Measurements from ENCODE around the gene NR1H2.

NR1H2 gene

GRCh38 chr19:50383001-50383851 is 7.0 kb downstream of the NR1H2 start:
- Histone ChIP-seq H3K23ac (ENCODE audit: low read length) (no peak overlapping the region), H2BK120ac (ENCODE audit: low read depth, low read length) (no peak overlapping the region), H4K5ac (ENCODE audit: low read length) (no peak overlapping the region), H4K8ac (ENCODE audit: low read depth, low read length) (no peak overlapping the region), H3K79me2 (ENCODE audit: control insufficient read depth, insufficient read depth, low read length) (peaks cover 25% of the 10 kb centered on the region), H2BK15ac (replicated peaks; ENCODE audit: low read depth) (no peak overlapping the region), H3K4me2 (ENCODE audit: low read length) (peak overlapping the region; percentile 79), H3K79me1 (ENCODE audit: low read length) (peaks cover 13% of the 10 kb centered on the region), H3K27me3 (ENCODE audit: insufficient read depth, low read length, poor library complexity) (no peaks in the 10 kb centered on the region), H2AK5ac (ENCODE audit: low read length) (no peak overlapping the region), H3K4me3 (ENCODE audit: low read length) (peak overlapping the region; percentile 40), H3K4ac (ENCODE audit: low read depth, low read length) (no peak overlapping the region), H3K4me1 (ENCODE audit: control insufficient read depth, low read depth, low read length) (peaks cover 2% of the 10 kb centered on the region), H3K36me3 (ENCODE audit: control insufficient read depth, insufficient read depth, low read length) (peaks cover 2% of the 10 kb centered on the region), H3K56ac (ENCODE audit: low read length) (peak overlapping the region; percentile 92), H3K9ac (ENCODE audit: low read length) (peak overlapping the region; percentile 89), H3K27ac (ENCODE audit: low read depth, low read length) (no peak overlapping the region), H3K18ac (ENCODE audit: low read length) (no peak overlapping the region), H2BK5ac (ENCODE audit: low read length) (no peak overlapping the region)
- no CpG with 5 or more reads among the region's 21 CpGs for WGBS (ENCODE audit: extremely low coverage, insufficient coverage, low lambda C conversion rate)
- DNase-seq = peak; percentile 59

- Histone ChIP-seq H3K23ac (ENCODE audit: low read length) (no peak within 1 kb of the TSS), H3K4me2 (ENCODE audit: low read length) (peak within 1 kb of the TSS; percentile 98), H3K27ac (ENCODE audit: low read depth, low read length) (peak within 1 kb of the TSS; percentile 66), H3K18ac (ENCODE audit: low read length) (peak within 1 kb of the TSS; percentile 55), H3K4me1 (ENCODE audit: control insufficient read depth, low read depth, low read length) (peaks cover 2% of the 10 kb centered on the region), H3K9ac (ENCODE audit: low read length) (peak within 1 kb of the TSS; percentile 89), H2BK120ac (ENCODE audit: low read depth, low read length) (no peak within 1 kb of the TSS), H2AK5ac (ENCODE audit: low read length) (no peak within 1 kb of the TSS), H2BK5ac (ENCODE audit: low read length) (no peak within 1 kb of the TSS), H4K8ac (ENCODE audit: low read depth, low read length) (no peak within 1 kb of the TSS), H3K36me3 (ENCODE audit: control insufficient read depth, insufficient read depth, low read length) (peaks cover 2% of the 10 kb centered on the region), H3K27me3 (ENCODE audit: insufficient read depth, low read length, poor library complexity) (no peaks in the 10 kb centered on the region), H4K5ac (ENCODE audit: low read length) (no peak within 1 kb of the TSS), H3K56ac (ENCODE audit: low read length) (peak within 1 kb of the TSS; percentile 98), H2BK15ac (replicated peaks; ENCODE audit: low read depth) (no peak within 1 kb of the TSS), H3K79me1 (ENCODE audit: low read length) (peaks cover 13% of the 10 kb centered on the region), H3K79me2 (ENCODE audit: control insufficient read depth, insufficient read depth, low read length) (peaks cover 27% of the 10 kb centered on the region), H3K4me3 (ENCODE audit: low read length) (peak within 1 kb of the TSS; percentile 64), H3K4ac (ENCODE audit: low read depth, low read length) (peak within 1 kb of the TSS; percentile 62)
- peak; percentile 98 for DNase-seq
- WGBS (ENCODE audit: extremely low coverage, insufficient coverage, low lambda C conversion rate) = no CpG with 5 or more reads among the region's 78 CpGs
These were observed 7.8 kb downstream of the NR1H2 start, which contains the start of gene POLD1 for GRCh38 chr19:50383852-50384684. Gene POLD1 (plus strand): TSS chr19:50384347. CDS start chr19:50398852, 14,505 bp downstream.

- Histone ChIP-seq H3K4me3 (ENCODE audit: low read length) (peak overlapping the region; percentile 64), H3K27ac (ENCODE audit: low read depth, low read length) (peak overlapping the region; percentile 66), H4K5ac (ENCODE audit: low read length) (no peak overlapping the region), H2AK5ac (ENCODE audit: low read length) (no peak overlapping the region), H3K79me2 (ENCODE audit: control insufficient read depth, insufficient read depth, low read length) (peaks cover 30% of the 10 kb centered on the region), H3K79me1 (ENCODE audit: low read length) (peaks cover 15% of the 10 kb centered on the region), H2BK120ac (ENCODE audit: low read depth, low read length) (no peak overlapping the region), H3K36me3 (ENCODE audit: control insufficient read depth, insufficient read depth, low read length) (peaks cover 2% of the 10 kb centered on the region), H3K27me3 (ENCODE audit: insufficient read depth, low read length, poor library complexity) (no peaks in the 10 kb centered on the region), H2BK15ac (replicated peaks; ENCODE audit: low read depth) (no peak overlapping the region), H3K4me2 (ENCODE audit: low read length) (peak overlapping the region; percentile 98), H3K18ac (ENCODE audit: low read length) (no peak overlapping the region), H3K9ac (ENCODE audit: low read length) (peak overlapping the region; percentile 87), H3K23ac (ENCODE audit: low read length) (no peak overlapping the region), H3K4ac (ENCODE audit: low read depth, low read length) (peak overlapping the region; percentile 62), H4K8ac (ENCODE audit: low read depth, low read length) (no peak overlapping the region), H3K56ac (ENCODE audit: low read length) (peak overlapping the region; percentile 98), H3K4me1 (ENCODE audit: control insufficient read depth, low read depth, low read length) (peaks cover 2% of the 10 kb centered on the region), H2BK5ac (ENCODE audit: low read length) (no peak overlapping the region)
- DNase-seq = peak; percentile 37
- WGBS (ENCODE audit: extremely low coverage, insufficient coverage, low lambda C conversion rate) = no CpG with 5 or more reads among the region's 26 CpGs
These were observed 8.7 kb downstream of the NR1H2 start for GRCh38 chr19:50384685-50385535.

GRCh38 chr19:50387176-50387867 is 11.1 kb downstream of the NR1H2 start:
- Histone ChIP-seq H2BK15ac (replicated peaks; ENCODE audit: low read depth) (no peak overlapping the region), H2BK120ac (ENCODE audit: low read depth, low read length) (no peak overlapping the region), H3K4me1 (ENCODE audit: control insufficient read depth, low read depth, low read length) (peaks cover 2% of the 10 kb centered on the region), H2BK5ac (ENCODE audit: low read length) (no peak overlapping the region), H2AK5ac (ENCODE audit: low read length) (no peak overlapping the region), H3K4me2 (ENCODE audit: low read length) (no peak overlapping the region), H3K18ac (ENCODE audit: low read length) (no peak overlapping the region), H4K8ac (ENCODE audit: low read depth, low read length) (no peak overlapping the region), H4K5ac (ENCODE audit: low read length) (no peak overlapping the region), H3K36me3 (ENCODE audit: control insufficient read depth, insufficient read depth, low read length) (peaks cover 2% of the 10 kb centered on the region), H3K4ac (ENCODE audit: low read depth, low read length) (no peak overlapping the region), H3K79me1 (ENCODE audit: low read length) (peaks cover 15% of the 10 kb centered on the region), H3K56ac (ENCODE audit: low read length) (no peak overlapping the region), H3K4me3 (ENCODE audit: low read length) (no peak overlapping the region), H3K27ac (ENCODE audit: low read depth, low read length) (no peak overlapping the region), H3K23ac (ENCODE audit: low read length) (no peak overlapping the region), H3K9ac (ENCODE audit: low read length) (no peak overlapping the region), H3K27me3 (ENCODE audit: insufficient read depth, low read length, poor library complexity) (no peaks in the 10 kb centered on the region), H3K79me2 (ENCODE audit: control insufficient read depth, insufficient read depth, low read length) (peaks cover 32% of the 10 kb centered on the region)
- WGBS (ENCODE audit: extremely low coverage, insufficient coverage, low lambda C conversion rate) = no CpG with 5 or more reads among the region's 21 CpGs
- no peak for DNase-seq

GRCh38 chr19:50387868-50388245 is 11.6 kb downstream of the NR1H2 start:
- H3K27ac ChIP-seq (ENCODE audit: low read depth, low read length) = no peak overlapping the region
- no peak for DNase-seq
- no peak overlapping the region for H3K18ac ChIP-seq (ENCODE audit: low read length)
- H3K4ac ChIP-seq (ENCODE audit: low read depth, low read length) = no peak overlapping the region
- H3K9ac ChIP-seq (ENCODE audit: low read length) = no peak overlapping the region
- H3K79me1 ChIP-seq (ENCODE audit: low read length) = peaks cover 15% of the 10 kb centered on the region
- no CpG with 5 or more reads among the region's 8 CpGs for WGBS (ENCODE audit: extremely low coverage, insufficient coverage, low lambda C conversion rate)
- peaks cover 2% of the 10 kb centered on the region for H3K4me1 ChIP-seq (ENCODE audit: control insufficient read depth, low read depth, low read length)
- no peak overlapping the region for H3K56ac ChIP-seq (ENCODE audit: low read length)
- no peak overlapping the region for H2BK120ac ChIP-seq (ENCODE audit: low read depth, low read length)
- no peak overlapping the region for H3K4me2 ChIP-seq (ENCODE audit: low read length)
- no peak overlapping the region for H4K8ac ChIP-seq (ENCODE audit: low read depth, low read length)
- no peak overlapping the region for H2AK5ac ChIP-seq (ENCODE audit: low read length)
- H4K5ac ChIP-seq (ENCODE audit: low read length) = no peak overlapping the region
- H3K27me3 ChIP-seq (ENCODE audit: insufficient read depth, low read length, poor library complexity) = no peaks in the 10 kb centered on the region
- no peak overlapping the region for H3K4me3 ChIP-seq (ENCODE audit: low read length)
- peaks cover 2% of the 10 kb centered on the region for H3K36me3 ChIP-seq (ENCODE audit: control insufficient read depth, insufficient read depth, low read length)
- no peak overlapping the region for H2BK5ac ChIP-seq (ENCODE audit: low read length)
- peaks cover 32% of the 10 kb centered on the region for H3K79me2 ChIP-seq (ENCODE audit: control insufficient read depth, insufficient read depth, low read length)
- no peak overlapping the region for H2BK15ac ChIP-seq (replicated peaks; ENCODE audit: low read depth)
- no peak overlapping the region for H3K23ac ChIP-seq (ENCODE audit: low read length)

All from mesendoderm (in vitro differentiated cells).